NCI-H82 treated with DMSO at 0.1 percent for 48 hours (cell line): ENCODE results near the gene ITSN1.
"Not testable (repeated sequence)": the region's sequence is repeated elsewhere in the genome, so short reads cannot be mapped to it uniquely, and the experiment has no call there.

Source experiments
- DNase-seq: peaks from one replicate; lab custom pipeline; 2025; ENCODE audit not compliant: unreplicated experiment; lab: John Stamatoyannopoulos, UW

Gene ITSN1

GRCh38 chr21:33642027-33642895 lies at the start of gene ITSN1:
Gene ITSN1, plus strand, starts transcription at chr21:33642501. Its CDS starts 76,328 bp downstream, at chr21:33718829.
- DNase-seq, result peak; percentile 99

DNA sequence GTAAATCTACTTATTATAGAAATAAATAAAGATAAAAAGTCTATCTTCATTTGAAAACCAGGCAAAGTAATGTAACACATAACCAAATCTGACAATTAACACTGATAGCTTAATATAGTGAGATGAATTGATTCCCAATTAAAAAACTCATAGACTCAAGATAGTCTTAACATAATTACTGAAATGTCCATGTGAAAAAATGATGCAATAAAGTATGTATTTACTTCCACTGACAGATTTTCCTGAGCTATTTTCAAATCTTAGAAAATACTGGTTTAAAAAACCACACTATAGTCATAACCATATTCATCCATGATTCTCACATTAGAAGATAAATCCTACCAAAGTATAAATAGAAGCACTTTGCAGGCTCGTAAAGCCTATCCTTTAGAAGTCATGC lies 44.2 kb upstream of the ITSN1 start:
- DNase-seq, result no peak

DNA sequence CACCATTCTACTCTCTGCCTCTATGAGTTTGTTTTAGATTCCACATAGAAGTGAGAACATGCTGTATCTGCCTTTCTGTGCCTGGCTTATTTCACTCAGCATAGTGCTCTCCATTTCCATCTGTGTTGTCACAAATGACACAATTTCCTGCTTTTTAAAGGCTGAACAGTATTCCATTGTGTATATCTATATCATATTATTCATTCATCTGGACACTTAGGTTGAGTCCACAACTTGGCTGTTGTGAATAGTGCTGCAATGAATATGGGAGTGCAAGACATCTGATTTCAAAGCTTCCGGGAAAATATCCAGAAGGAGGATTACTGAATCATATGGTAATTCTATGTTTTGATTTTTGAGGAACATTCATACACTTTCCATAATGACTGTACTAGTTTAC lies 33.7 kb upstream of the ITSN1 start:
- no peak for DNase-seq

DNA sequence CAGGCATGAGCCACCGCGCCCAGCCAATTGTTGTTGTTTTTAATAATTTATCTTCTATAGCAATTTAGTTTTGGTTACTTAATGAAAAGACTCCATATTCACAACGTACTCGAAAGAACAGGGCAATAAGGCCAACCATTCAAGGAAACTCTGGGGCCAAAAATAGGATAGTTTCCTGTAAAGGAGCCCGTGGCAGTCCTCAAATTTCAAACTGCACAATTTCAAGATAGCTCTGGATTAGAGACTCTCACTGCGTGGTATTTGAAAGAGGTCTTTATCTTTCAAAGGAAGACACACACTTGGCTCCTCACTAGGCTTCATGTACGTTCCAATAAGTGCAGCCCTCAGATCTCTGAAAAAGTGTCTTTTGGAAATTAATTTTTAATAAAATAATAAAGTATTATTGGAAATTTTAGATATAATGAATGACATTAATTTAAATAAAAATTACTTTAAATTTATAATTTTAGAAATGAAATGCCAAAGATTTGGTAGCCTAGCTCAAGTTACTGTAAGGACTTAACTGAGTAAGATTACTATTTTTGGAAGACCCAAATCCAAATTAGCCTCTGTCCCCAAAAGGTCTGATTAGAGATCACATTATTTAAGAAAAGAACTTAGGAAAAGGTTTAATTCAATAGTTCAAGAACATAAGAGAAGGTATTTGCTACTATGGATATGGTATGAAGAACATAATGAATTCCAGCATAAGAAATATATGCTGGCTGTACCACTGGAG lies 31.1 kb upstream of the ITSN1 start:
- no peak for DNase-seq

DNA sequence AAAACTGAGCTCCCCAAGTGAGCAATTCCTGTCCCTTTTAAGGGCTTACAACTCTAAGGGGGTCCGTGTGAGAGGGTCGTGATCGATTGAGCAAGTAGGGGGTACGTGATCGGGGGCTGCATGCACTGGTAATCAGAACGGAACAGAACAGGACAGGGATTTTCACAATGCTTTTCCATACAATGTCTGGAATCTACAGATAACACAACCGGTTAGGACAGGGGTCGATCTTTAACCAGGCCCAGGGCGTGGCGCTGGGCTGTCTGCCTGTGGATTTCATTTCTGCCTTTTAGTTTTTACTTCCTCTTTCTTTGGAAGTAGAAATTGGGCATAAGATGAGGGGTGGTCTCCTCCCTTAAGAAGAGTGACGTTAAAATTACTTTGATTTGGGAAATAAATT lies 24.7 kb upstream of the ITSN1 start:
- not testable (repeated sequence) for DNase-seq

DNA sequence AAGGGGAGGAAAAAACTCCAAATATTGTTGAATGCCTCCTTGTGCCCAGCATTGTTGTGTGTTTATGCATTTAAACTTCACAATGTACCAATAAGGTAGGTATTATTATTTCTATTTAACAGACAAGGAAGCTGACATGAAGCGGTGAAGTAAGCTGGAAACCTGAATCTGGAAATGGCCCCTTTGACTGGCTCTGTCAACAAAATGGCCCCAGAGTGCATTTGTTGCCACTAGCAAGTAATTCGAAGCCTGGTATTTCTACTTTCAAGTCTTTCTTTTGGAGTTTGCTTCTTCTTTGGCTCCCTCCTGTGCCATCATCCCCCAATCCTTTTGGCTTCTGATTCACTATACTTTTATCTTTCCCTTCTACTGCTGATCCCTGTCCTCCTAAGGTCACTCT lies 23.9 kb upstream of the ITSN1 start:
- no peak for DNase-seq

- DNase-seq, result no peak
Observed at GRCh38 chr21:33619726-33620125, 22.6 kb upstream of the ITSN1 start.

- DNase-seq, result no peak
Observed at GRCh38 chr21:33622253-33622652, 20.0 kb upstream of the ITSN1 start.

DNA sequence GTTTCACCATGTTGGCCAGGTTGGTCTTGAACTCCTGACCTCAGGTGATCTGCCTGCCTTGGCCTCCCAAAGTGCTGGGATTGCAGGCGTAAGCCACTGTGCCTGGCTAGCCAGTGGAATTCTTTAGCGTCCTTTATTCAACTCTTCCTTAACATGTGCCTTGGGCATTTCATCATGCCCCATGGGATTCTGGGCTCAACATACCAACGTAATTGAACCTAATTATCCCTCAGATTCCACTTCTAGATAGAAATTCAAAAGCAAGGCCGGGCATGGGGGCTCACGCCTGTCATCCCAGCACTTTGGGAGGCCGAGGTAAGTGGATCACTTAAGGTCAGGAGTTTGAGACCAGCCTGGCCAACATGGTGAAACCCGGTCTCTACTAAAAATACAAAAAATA lies 16.1 kb upstream of the ITSN1 start:
- DNase-seq, result not testable (repeated sequence)

GRCh38 chr21:33634254-33634653 lies 8.0 kb upstream of the ITSN1 start:
- DNase-seq, result no peak

DNA sequence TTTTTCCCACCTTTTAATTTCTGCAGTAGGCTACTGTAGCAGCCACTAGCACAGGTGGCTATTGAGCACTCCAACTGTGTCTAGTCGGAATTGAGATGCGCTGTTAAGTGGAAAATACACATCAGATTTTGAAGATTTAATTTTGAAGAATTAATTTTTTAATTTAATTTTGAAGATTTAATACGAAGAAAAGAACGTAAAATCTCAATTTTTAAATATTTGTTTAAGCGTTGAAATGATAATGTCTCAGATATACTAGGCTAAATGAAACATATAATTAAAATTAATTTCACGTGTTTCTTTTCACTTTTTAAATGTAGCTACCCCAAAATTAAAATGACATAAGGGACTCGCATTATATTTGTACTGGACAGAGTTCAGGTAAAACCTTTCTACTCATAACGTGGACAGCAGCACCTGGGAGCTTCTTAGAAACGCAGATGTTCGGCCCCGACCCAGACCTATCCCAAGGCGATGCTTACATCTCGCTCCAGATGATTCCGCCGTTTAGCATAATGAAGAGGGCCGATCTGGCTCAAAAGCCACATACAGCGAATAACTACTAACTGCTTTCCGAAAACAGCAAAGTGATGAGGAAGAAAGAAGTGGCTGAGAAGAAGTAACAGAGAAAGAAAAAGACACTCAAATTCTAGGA lies 1.5 kb upstream of the ITSN1 start:
- DNase-seq, result no peak

DNA sequence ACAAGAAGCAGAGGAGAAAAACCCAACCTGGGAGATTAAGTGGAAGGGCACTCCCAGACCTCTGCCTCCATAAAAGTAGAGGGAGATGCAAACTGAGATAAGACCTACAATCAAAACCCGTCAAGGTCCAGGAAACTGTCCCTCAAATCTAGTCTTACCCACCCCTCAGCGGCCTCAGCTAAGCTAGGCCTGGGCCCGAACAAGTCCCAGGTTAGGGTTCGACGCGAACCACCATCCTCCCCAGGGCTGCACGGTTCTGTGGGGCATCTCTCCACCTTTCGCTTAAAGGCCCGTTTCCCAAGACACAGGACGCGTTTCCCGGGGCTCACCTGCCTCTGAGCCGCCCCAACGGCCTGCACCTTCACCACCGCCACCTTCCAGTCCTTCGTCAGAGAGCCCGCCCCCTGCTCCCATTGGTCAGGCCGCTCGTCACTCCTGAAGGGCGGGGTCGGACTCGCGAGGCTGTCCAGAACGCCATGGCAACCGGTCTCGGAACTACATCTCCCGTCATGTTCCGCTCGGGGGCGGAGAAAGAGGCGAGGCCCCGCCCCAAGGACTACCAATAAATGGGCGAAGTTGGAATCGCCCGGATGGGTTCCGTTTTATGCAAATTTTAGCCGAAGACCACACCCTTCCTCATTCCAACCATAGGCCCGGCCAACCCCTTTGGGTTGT lies 812 bp upstream of the ITSN1 start, which contains the start of gene CRYZL1:
Gene CRYZL1, minus strand, starts transcription at position 390 of the 675 bp plus-strand sequence. CDS start 10,190 bp downstream, outside the sequence.
- DNase-seq, result peak; percentile 96

DNA sequence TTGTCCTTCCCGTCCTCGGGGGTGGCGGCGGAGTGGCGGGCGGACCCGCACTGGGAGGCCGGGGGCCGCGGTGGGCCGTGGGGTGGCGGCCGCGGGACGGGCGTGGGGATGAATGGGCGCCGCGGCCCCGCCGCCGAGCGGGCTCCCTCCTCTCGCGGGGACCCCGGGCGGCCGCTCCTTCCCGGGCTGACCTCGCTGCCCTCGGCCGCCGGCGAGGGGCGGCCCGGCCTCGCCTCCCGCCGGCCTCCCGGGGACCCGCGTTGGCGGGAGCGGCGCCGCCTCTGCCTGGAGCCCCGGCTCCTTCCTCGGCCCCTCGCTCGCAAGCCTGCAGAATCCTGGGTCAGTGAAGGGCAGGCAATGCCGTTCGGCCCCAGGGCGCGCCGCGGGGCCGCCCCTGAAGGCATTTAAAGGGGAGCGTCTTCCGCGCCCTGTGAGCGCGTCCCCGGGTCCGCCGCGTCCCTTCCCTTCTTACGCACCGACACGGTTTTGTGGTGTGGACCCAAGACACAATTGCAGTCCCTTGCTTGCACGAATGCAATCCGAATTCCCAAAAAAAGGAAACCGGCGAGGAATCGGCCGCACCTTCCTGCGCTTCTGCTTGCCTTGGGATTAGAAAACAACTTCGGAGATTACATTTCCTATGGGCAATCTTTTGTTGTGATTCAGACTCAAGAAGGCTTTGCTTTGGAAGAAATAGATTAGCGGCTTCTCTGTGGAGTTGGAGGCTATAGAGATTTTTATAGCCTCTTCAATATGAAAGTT lies 776 bp downstream of the ITSN1 start:
- DNase-seq, result no peak

GRCh38 chr21:33643658-33644311 lies 1.5 kb downstream of the ITSN1 start:
- peak; percentile 17 for DNase-seq

DNA sequence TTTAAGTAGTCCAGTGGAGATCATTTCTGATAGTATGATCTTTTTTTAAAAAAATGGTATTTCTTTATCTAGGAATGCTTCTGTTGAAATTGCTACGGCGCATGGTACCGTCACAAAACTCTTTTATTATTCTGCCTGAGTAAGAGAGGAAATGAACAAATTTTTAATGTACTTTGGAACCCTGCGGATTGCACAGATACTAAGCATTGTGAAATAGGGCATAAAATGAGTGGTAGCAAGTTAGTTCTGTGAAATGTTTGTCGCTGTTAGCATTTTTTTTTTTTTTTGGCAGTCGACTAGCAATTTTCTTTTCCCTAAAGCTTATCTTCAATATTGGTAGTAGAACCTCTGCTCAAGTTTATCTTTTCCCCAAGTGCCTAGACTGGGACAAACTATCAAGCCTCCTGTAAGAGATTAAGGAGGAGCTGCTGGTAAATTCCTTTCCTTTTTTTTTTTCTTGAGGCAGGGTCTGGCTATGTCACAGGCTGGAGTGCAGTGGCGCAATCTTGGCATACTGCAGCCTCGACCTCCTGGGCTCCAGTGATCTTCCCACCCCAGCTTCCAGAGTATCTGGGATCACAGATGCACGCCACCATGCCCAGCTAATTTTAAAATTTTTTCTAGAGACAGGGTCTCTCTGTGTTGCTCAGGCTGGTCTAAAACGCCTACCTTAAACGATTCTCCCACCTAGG lies 2.2 kb downstream of the ITSN1 start:
- DNase-seq, result no peak

DNA sequence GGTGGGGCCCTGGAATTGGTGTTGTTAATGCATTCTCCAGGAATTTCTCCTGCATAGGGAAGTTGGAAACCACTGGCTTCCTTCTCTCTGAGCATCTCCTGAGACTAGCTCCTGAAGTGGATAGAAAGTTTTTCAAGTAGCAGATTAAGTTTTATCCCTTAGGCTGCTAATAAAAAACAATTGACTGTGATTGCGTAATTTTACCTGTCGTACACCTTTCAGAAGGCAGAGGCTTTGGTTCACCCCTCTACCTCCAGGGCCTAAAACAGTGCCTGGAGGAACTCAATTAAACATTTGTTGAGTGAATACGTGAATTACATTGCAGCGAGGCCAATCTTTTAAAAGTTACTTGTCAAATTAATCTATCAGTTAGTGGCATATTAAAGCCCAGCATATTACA lies 3.4 kb downstream of the ITSN1 start:
- no peak for DNase-seq

DNA sequence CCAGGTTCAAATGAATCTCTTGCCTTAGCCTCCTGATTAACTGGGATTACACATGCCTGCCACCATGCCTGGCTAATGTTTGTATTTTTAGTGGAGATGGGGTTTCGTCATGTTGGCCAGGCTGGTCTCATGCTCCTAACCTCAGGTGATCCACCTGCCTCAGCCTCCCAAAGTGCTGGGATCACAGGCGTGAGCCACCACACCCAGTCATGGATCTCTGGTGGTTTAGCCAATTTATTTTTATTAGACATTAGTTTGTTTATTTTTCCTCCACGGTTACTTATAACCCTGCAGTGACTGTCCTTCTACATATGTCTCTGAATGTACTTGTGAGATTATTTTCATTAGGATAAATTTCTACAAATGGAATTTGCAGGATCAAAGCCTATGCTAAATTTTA lies 5.3 kb downstream of the ITSN1 start:
- no peak for DNase-seq

DNA sequence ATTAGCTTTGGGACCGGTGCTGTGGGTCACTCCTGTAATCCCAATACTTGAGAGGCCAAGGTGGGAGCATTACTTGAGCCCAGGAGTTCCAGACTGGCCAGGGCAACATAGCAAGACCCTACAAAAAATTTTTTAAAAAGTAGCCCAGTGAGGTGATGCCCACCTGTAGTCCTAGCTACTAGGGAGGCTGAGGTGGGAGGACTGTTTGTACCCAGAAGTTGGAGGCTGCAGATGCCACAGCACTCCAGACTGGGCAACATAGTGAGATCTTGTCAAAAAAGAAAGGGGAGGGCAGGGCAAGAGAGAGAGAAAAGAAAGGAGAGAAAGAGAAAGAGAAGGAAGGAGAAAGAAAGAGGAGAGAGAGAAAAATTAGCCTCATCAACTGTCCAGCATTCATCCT lies 6.3 kb downstream of the ITSN1 start:
- DNase-seq, result no peak

DNA sequence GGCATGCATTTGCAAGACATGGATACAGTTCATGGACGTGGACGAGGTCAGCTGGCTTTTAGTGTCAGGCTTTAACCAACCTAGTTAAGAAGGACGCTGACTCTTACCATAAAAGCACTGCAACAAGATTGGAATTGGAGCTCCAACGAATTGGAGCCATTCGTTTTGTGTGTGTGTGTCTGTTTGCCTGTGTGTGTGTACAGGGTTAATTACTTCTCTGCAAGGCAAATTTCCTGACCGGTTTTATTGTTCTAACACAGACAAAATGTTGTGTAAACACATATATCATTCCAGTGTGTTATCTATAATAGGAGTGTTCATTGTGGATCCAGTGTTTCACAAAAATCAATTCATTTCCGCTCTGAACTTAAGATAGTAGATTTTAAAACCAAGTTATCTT lies 7.9 kb downstream of the ITSN1 start:
- DNase-seq, result no peak
